ENCODE results near the gene PHF1. TPM values are rescaled to one million over a fixed set of nuclear protein-coding genes. Genes with fewer than 3 reads are reported as not detected.

PHF1 gene
- total and polyA plus RNA-seq, 2 of the 13 experiments (the other 11 are each of a cell fraction or from before 2014, with no cell fraction given), result 25.4 to 61.9 TPM

GRCh38 chr6:33417903-33418689 is 7.3 kb downstream of the PHF1 start, which contains the start of gene CUTA (continued):
- peak in 1 of 2 experiments; percentile 27; a peak in 1 of 4 replicates for TF ChIP-seq MAFK (conservative IDR thresholded peaks at IDR 0.05 in 1 of 2, IDR thresholded peaks at IDR 0.05 in 1 of 2; ENCODE audit: low read length in 2 of 2)
- TF ChIP-seq ZNF597 (CRISPR knock-in tag; IDR thresholded peaks at IDR 0.05), result no peak
- peak; percentile 84 for TF ChIP-seq KMT2B (CRISPR knock-in tag; IDR thresholded peaks at IDR 0.05)
- TF ChIP-seq ZNF143 (CRISPR knock-in tag; IDR thresholded peaks at IDR 0.05), result peak; percentile 53
- no peak; the same call in 1 of the 2 replicates for TF ChIP-seq BORCS8-MEF2B (CRISPR knock-in tag; IDR thresholded peaks at IDR 0.05)
- TF ChIP-seq SRSF9 (IDR thresholded peaks at IDR 0.05; ENCODE audit: borderline replicate concordance, insufficient read depth, low read depth, low read length, poor library complexity, severe bottlenecking), result no peak
- TF ChIP-seq NPAS2 (CRISPR knock-in tag; IDR thresholded peaks at IDR 0.05; ENCODE audit: borderline replicate concordance), result no peak
- peak; percentile 96 for TF ChIP-seq GABPB1 (CRISPR knock-in tag; IDR thresholded peaks at IDR 0.05)
- no peak; the same call in 1 of the 2 replicates for TF ChIP-seq REPIN1 (CRISPR knock-in tag; IDR thresholded peaks at IDR 0.05; ENCODE audit: borderline replicate concordance, low read depth)
- peak; percentile 90; the same call in 1 of the 2 replicates for TF ChIP-seq ZNF775 (CRISPR knock-in tag; IDR thresholded peaks at IDR 0.05; ENCODE audit: borderline replicate concordance)
- peak; percentile 61 for TF ChIP-seq ZSCAN9 (CRISPR knock-in tag; IDR thresholded peaks at IDR 0.05; ENCODE audit: borderline replicate concordance)
- no peak for TF ChIP-seq ZNF496 (CRISPR knock-in tag; IDR thresholded peaks at IDR 0.05; ENCODE audit: insufficient replicate concordance)
- TF ChIP-seq ZFP36 (IDR thresholded peaks at IDR 0.05; ENCODE audit: borderline replicate concordance, low read depth, low read length, partially characterized antibody), result no peak
- TF ChIP-seq RBM22 (optimal IDR thresholded peaks at IDR 0.05; ENCODE audit: low read length), result no peak
- no peak for TF ChIP-seq GRHL1 (CRISPR knock-in tag; conservative IDR thresholded peaks at IDR 0.05)
- no peak for TF ChIP-seq NONO (IDR thresholded peaks at IDR 0.05)
- peak; percentile 78; the same call in 1 of the 2 replicates for TF ChIP-seq NONO (CRISPR knock-in tag; conservative IDR thresholded peaks at IDR 0.05)
- no peak for TF ChIP-seq ZNF451 (CRISPR knock-in tag; IDR thresholded peaks at IDR 0.05)
- no peak for TF ChIP-seq MTA3 (CRISPR knock-in tag; IDR thresholded peaks at IDR 0.05)
- no peak for TF ChIP-seq NR2F1 (CRISPR knock-in tag; IDR thresholded peaks at IDR 0.05)
- no peak for TF ChIP-seq ZNF780A (CRISPR knock-in tag; IDR thresholded peaks at IDR 0.05)
- TF ChIP-seq IKZF1 (IDR thresholded peaks at IDR 0.05), result no peak
- TF ChIP-seq ZSCAN31 (CRISPR knock-in tag; IDR thresholded peaks at IDR 0.05; ENCODE audit: low read depth), result peak; percentile 75
- TF ChIP-seq GZF1 (CRISPR knock-in tag; IDR thresholded peaks at IDR 0.05), result no peak; the same call in 1 of the 2 replicates
- TF ChIP-seq TGIF2 (CRISPR knock-in tag; IDR thresholded peaks at IDR 0.05), result peak; percentile 97
- TF ChIP-seq FOXM1 (CRISPR knock-in tag; IDR thresholded peaks at IDR 0.05), result peak; percentile 40; the same call in 1 of the 2 replicates
- 0 out of 2 replicates have a peak, but pooled peaks have one; percentile 22 for TF ChIP-seq NCOA1 (CRISPR knock-in tag; IDR thresholded peaks at IDR 0.05)
- TF ChIP-seq ZNF879 (CRISPR knock-in tag; IDR thresholded peaks at IDR 0.05), result peak; percentile 60
- TF ChIP-seq, protein P1, sequence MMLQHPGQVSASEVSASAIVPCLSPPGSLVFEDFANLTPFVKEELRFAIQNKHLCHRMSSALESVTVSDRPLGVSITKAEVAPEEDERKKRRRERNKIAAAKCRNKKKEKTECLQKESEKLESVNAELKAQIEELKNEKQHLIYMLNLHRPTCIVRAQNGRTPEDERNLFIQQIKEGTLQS (CRISPR knock-in tag; IDR thresholded peaks at IDR 0.05), result peak; percentile 29; the same call in 1 of the 2 replicates
